ENCODE data around the gene SLC35G2.

The SLC35G2 gene

GRCh38 chr3:136835089-136835812 is 16.3 kb downstream of the SLC35G2 start:
- TF ChIP-seq RAD21 (IDR thresholded peaks at IDR 0.05; ENCODE audit: low read depth) (no peak), REST (IDR thresholded peaks at IDR 0.05; ENCODE audit: low read depth) (no peak), TAF1 (IDR thresholded peaks at IDR 0.05; ENCODE audit: low read depth) (no peak), CEBPB (IDR thresholded peaks at IDR 0.05) (no peak)

DNA sequence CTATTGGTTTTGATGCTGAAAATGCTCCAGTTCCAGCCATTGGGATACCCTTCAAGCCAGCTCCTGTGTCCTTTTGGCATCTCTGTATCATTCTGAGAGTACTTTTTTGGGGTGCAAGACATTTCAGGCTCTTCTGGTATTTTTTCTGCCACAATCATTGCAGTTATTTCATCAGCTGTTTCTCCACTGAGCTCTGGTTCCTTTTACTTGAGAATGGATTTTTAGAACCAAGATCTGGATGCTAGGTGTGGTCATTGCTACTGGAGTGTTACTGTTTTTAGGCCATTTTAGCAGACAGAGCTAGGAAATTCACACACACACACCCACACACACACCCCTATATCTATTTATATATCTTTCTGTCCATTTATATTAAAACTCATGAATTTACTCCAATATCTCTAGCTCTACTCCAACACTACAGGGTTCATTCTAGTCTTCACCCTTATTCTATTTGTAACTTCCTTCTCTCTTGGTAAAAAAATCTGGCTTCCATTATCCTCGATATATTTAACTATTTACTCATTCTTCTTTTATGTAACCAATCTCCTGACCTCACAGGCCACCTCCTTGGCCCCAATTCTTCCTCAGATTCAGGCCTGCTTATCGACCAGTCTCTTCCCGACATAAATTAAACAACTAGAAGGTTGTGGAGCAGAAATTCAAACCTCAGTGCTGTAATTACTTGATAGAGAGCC is 17.0 kb downstream of the SLC35G2 start:
- no peak for TF ChIP-seq TCF12 (IDR thresholded peaks at IDR 0.05; ENCODE audit: low read depth)
- no peak for TF ChIP-seq CREB1 (IDR thresholded peaks at IDR 0.05; ENCODE audit: low read depth)
- no peak for TF ChIP-seq EP300 (IDR thresholded peaks at IDR 0.05; ENCODE audit: borderline replicate concordance)
- no peak for TF ChIP-seq FOXM1 (IDR thresholded peaks at IDR 0.05; ENCODE audit: borderline replicate concordance, low read depth)
- no peak for TF ChIP-seq TEAD4 (IDR thresholded peaks at IDR 0.05)
- TF ChIP-seq, protein P1, sequence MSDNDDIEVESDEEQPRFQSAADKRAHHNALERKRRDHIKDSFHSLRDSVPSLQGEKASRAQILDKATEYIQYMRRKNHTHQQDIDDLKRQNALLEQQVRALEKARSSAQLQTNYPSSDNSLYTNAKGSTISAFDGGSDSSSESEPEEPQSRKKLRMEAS (IDR thresholded peaks at IDR 0.05) = no peak
- no peak for TF ChIP-seq YY1 (IDR thresholded peaks at IDR 0.05; ENCODE audit: low read depth)
- no peak for TF ChIP-seq USF1 (IDR thresholded peaks at IDR 0.05)
- TF ChIP-seq EGR1 (IDR thresholded peaks at IDR 0.05) = no peak
- no peak for TF ChIP-seq NFIC (IDR thresholded peaks at IDR 0.05)
- no peak for TF ChIP-seq CEBPB (IDR thresholded peaks at IDR 0.05)
- no peak for TF ChIP-seq ZBTB7A (IDR thresholded peaks at IDR 0.05; ENCODE audit: low read depth)
- TF ChIP-seq TAF1 (IDR thresholded peaks at IDR 0.05; ENCODE audit: low read depth) = no peak

GRCh38 chr3:136836511-136837156 is 17.7 kb downstream of the SLC35G2 start:
- TF ChIP-seq NFIC (IDR thresholded peaks at IDR 0.05) (no peak), CREB1 (IDR thresholded peaks at IDR 0.05; ENCODE audit: low read depth) (no peak), TAF1 (IDR thresholded peaks at IDR 0.05; ENCODE audit: low read depth) (no peak), ZBTB7A (IDR thresholded peaks at IDR 0.05; ENCODE audit: low read depth) (no peak), TCF12 (IDR thresholded peaks at IDR 0.05; ENCODE audit: low read depth) (no peak), EP300 (IDR thresholded peaks at IDR 0.05; ENCODE audit: borderline replicate concordance) (no peak), EGR1 (IDR thresholded peaks at IDR 0.05) (no peak), REST (IDR thresholded peaks at IDR 0.05; ENCODE audit: low read depth) (no peak), RAD21 (IDR thresholded peaks at IDR 0.05; ENCODE audit: low read depth) (no peak), FOXM1 (IDR thresholded peaks at IDR 0.05; ENCODE audit: borderline replicate concordance, low read depth) (no peak), USF1 (IDR thresholded peaks at IDR 0.05) (no peak)
- TF ChIP-seq, protein P1 (IDR thresholded peaks at IDR 0.05) = no peak

DNA sequence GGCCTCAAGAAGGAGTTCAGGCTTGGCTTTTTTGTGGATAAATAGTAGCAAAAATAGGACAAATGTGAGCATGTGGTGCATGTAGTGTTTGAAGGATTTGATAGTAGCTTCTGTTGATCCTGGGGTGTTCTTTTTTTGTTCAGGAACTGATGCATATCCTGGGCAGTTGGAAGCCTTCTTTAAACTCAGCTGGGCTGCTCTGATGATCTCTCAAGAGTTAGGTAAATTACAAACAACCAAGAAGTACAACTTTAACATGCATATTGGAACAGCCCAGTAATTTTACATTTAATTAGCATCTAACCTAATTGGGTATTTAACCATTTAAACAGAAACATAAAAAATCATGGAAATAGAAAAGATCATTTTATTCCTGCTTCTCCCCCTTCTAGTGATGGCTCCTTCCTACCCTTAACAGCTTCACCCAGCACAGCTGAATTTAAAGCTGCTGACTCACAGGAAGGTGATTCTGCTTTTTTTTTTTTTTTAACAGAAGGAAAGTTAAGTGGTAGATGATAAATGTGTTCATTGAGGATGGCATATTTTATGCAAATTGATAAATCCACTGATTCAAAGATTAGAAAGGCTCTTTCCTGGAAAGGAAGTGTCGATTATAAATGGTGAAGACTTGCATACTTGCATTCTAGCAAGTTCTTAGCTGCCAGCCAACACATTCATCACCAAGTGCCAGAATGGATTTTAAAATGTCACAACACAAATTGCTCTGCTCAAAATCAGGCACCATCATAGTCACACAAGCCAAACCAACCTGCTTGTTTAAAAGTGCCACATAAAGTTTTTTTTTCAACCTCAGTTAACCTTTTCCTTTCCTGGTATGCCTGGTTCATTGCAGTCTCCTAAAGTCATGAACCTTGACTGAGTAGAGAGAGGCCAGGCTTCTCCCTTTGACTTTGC is 20.0 kb downstream of the SLC35G2 start:
- TF ChIP-seq FOXM1 (IDR thresholded peaks at IDR 0.05; ENCODE audit: borderline replicate concordance, low read depth) (no peak), CEBPB (IDR thresholded peaks at IDR 0.05) (no peak), RAD21 (IDR thresholded peaks at IDR 0.05; ENCODE audit: low read depth) (no peak), TCF12 (IDR thresholded peaks at IDR 0.05; ENCODE audit: low read depth) (no peak), EP300 (IDR thresholded peaks at IDR 0.05; ENCODE audit: borderline replicate concordance) (no peak), CREB1 (IDR thresholded peaks at IDR 0.05; ENCODE audit: low read depth) (no peak), REST (IDR thresholded peaks at IDR 0.05; ENCODE audit: low read depth) (no peak)
- TF ChIP-seq, protein P1 (IDR thresholded peaks at IDR 0.05) = no peak

Data from Ishikawa (cell line).